Glutamatergic neuron (in vitro differentiated cells): ENCODE results near the gene BABAM1. TPM values are rescaled to one million over a fixed set of nuclear protein-coding genes. Genes with fewer than 3 reads are reported as not detected.

ENCODE experiments used
- DNase-seq: peaks from one replicate; pipeline ENCODE4 v3.0.0; 2022
- H3K27ac Mint-ChIP-seq: one replicate; pipeline ENCODE4 v1.8.0; 2020; ENCODE audit warnings: mild to moderate bottlenecking, mixed read lengths, inconsistent platforms; ENCODE audit not compliant: unreplicated experiment
- H3K27me3 Mint-ChIP-seq: one replicate; pipeline ENCODE4 v1.8.0; 2020; ENCODE audit warnings: mild to moderate bottlenecking, moderate library complexity, mixed read lengths, inconsistent platforms; ENCODE audit not compliant: unreplicated experiment
- H3K36me3 Mint-ChIP-seq: one replicate; pipeline ENCODE4 v1.8.0; 2020; ENCODE audit warnings: mild to moderate bottlenecking, mixed read lengths, inconsistent platforms; ENCODE audit not compliant: unreplicated experiment
- H3K4me1 Mint-ChIP-seq: one replicate; pipeline ENCODE4 v1.8.0; 2020; ENCODE audit warnings: mild to moderate bottlenecking, low read depth, mixed read lengths, inconsistent platforms; ENCODE audit not compliant: unreplicated experiment
- H3K4me3 Mint-ChIP-seq: one replicate; pipeline ENCODE4 v1.8.0; 2020; ENCODE audit warnings: mild to moderate bottlenecking, mixed read lengths, inconsistent platforms; ENCODE audit not compliant: unreplicated experiment
- H3K9me3 Mint-ChIP-seq: one replicate; pipeline ENCODE4 v1.8.0; 2020; ENCODE audit warnings: mild to moderate bottlenecking, moderate library complexity, mixed read lengths, inconsistent platforms; ENCODE audit not compliant: unreplicated experiment
- total RNA-seq: library from RNA; stranded (reverse); fragmentation: NEBNext Ultra II Directional; extraction: Animal tissue kit (Norgen Biotek cat#: 25700); gene quantifications from one replicate; pipeline ENCODE4 v1.2.1, GENCODE V29; 2021; ENCODE audit not compliant: unreplicated experiment
- TF ChIP-seq, protein P1 (sequence below): fragments of 200-600 bp; sonication (generic); IDR thresholded peaks from one replicate; pipeline ENCODE4 v1.5.0; 2021; ENCODE audit not compliant: partially characterized antibody, unreplicated experiment

The BABAM1 gene
- total RNA-seq, 1 donor from 2014 or later = 85.7 TPM

DNA sequence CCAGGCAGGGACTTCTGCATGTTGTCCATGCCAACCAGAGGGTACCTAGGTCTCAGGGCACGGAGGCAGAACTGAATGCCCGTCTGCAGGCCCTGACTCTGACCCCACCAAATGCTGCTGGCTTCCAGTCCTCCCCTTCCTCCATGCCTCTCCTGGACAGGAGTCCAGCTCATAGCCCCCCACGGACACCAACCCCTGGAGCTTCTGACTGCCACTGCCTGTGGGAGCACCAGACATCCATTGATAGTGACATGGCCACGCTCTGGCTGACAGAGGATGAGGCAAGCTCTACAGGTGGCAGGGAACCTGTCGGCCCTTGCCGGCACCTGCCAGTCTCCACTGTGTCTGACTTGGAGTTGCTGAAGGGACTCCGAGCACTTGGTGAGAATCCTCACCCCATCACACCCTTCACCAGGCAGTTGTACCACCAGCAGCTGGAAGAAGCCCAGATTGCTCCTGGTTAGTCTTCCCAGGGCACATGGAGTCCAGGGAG, 16.3 kb downstream of the BABAM1 start:
- H3K27ac Mint-ChIP-seq = no peak overlapping the region
- H3K36me3 Mint-ChIP-seq = no peaks in the 10 kb centered on the region
- TF ChIP-seq, protein P1, sequence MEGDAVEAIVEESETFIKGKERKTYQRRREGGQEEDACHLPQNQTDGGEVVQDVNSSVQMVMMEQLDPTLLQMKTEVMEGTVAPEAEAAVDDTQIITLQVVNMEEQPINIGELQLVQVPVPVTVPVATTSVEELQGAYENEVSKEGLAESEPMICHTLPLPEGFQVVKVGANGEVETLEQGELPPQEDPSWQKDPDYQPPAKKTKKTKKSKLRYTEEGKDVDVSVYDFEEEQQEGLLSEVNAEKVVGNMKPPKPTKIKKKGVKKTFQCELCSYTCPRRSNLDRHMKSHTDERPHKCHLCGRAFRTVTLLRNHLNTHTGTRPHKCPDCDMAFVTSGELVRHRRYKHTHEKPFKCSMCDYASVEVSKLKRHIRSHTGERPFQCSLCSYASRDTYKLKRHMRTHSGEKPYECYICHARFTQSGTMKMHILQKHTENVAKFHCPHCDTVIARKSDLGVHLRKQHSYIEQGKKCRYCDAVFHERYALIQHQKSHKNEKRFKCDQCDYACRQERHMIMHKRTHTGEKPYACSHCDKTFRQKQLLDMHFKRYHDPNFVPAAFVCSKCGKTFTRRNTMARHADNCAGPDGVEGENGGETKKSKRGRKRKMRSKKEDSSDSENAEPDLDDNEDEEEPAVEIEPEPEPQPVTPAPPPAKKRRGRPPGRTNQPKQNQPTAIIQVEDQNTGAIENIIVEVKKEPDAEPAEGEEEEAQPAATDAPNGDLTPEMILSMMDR = no peak
- H3K4me3 Mint-ChIP-seq = no peak overlapping the region
- DNase-seq = no peak
- peaks cover 2% of the 10 kb centered on the region for H3K9me3 Mint-ChIP-seq
- H3K27me3 Mint-ChIP-seq = peaks cover 2% of the 10 kb centered on the region
- H3K4me1 Mint-ChIP-seq = peaks cover 2% of the 10 kb centered on the region

GRCh38 chr19:17285415-17286135, 18.3 kb downstream of the BABAM1 start:
- TF ChIP-seq, protein P1 = no peak
- Mint-ChIP-seq H3K27ac (no peak overlapping the region), H3K4me3 (no peak overlapping the region), H3K4me1 (peaks cover 2% of the 10 kb centered on the region), H3K27me3 (no peaks in the 10 kb centered on the region), H3K9me3 (peaks cover 6% of the 10 kb centered on the region), H3K36me3 (no peaks in the 10 kb centered on the region)
- DNase-seq = no peak

GRCh38 chr19:17286263-17286662, 19.0 kb downstream of the BABAM1 start:
- TF ChIP-seq, protein P1 = no peak
- peaks cover 2% of the 10 kb centered on the region for H3K4me1 Mint-ChIP-seq
- H3K27me3 Mint-ChIP-seq = no peaks in the 10 kb centered on the region
- H3K9me3 Mint-ChIP-seq = peaks cover 6% of the 10 kb centered on the region
- H3K4me3 Mint-ChIP-seq = no peak overlapping the region
- no peaks in the 10 kb centered on the region for H3K36me3 Mint-ChIP-seq
- no peak for DNase-seq
- H3K27ac Mint-ChIP-seq = no peak overlapping the region

DNA sequence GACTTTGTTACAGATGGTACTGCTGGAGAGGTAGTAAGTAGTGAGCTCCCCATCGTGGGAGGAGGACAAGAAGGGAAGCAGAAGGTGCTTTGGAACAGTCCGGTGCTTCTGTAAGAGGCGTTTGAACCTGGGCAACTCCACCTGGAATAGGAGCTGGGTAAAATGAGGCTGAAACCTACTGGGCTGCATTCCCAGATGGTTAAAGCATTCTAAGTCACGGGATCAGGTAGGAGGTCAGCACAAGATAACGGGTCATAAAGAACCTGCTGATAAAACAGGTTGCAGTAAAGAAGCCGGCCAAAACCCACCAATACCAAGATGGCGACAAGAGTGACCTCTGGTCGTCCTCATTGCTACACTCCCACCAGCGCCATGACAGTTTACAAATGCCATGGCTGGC, 19.5 kb downstream of the BABAM1 start:
- Mint-ChIP-seq H3K27ac (no peak overlapping the region), H3K36me3 (no peaks in the 10 kb centered on the region), H3K27me3 (no peaks in the 10 kb centered on the region), H3K9me3 (peaks cover 6% of the 10 kb centered on the region), H3K4me1 (peaks cover 2% of the 10 kb centered on the region), H3K4me3 (no peak overlapping the region)
- no peak for DNase-seq
- TF ChIP-seq, protein P1 = no peak

GRCh38 chr19:17289489-17289888, 22.2 kb downstream of the BABAM1 start:
- H3K9me3 Mint-ChIP-seq = peaks cover 3% of the 10 kb centered on the region
- H3K27ac Mint-ChIP-seq = no peak overlapping the region
- H3K36me3 Mint-ChIP-seq = no peaks in the 10 kb centered on the region
- H3K27me3 Mint-ChIP-seq = no peaks in the 10 kb centered on the region
- TF ChIP-seq, protein P1 = peak; percentile 10
- no peak overlapping the region for H3K4me3 Mint-ChIP-seq
- DNase-seq = peak; percentile 83
- no peaks in the 10 kb centered on the region for H3K4me1 Mint-ChIP-seq
